Testis (tissue), 2 donors: Measurements from ENCODE around the gene CHRM2.

Experiments used
- CTCF ChIP-seq, 3 experiments: fragments of 450-650 bp in 2 of 3; fragments of 200-600 bp in 1 of 3; sonication (generic) in 1 of 3; IDR thresholded peaks; one replicate each; pipeline ENCODE4 v1.5.1; 2016 to 2019; ENCODE audit warnings: antibody characterized with exemption in 3 of 3, mild to moderate bottlenecking in 2 of 3, moderate library complexity in 1 of 3
- POLR2A ChIP-seq: fragments of 450-650 bp; IDR thresholded peaks from one replicate; pipeline ENCODE4 v1.6.1; 2017; ENCODE audit warnings: antibody characterized with exemption, mild to moderate bottlenecking, moderate library complexity

GRCh38 chr7:136874393-136875032 lies 6.1 kb downstream of the CHRM2 start:
- TF ChIP-seq CTCF (IDR thresholded peaks at IDR 0.05) (peak in 1 of 3 experiments; percentile 35), POLR2A (no peak)
